ENCODE measurements around the gene AP2A2.

AP2A2 gene

GRCh38 chr11:1041936-1042608, 116.4 kb downstream of the AP2A2 start:
- TF ChIP-seq EGR1 (IDR thresholded peaks at IDR 0.05) = no peak
- no peak for TF ChIP-seq MAX (IDR thresholded peaks at IDR 0.05)
- TF ChIP-seq YY1 (IDR thresholded peaks at IDR 0.05; ENCODE audit: low read depth) = no peak
- no peak for TF ChIP-seq ZBTB7A (IDR thresholded peaks at IDR 0.05; ENCODE audit: low read depth)
- no peak for TF ChIP-seq USF1 (IDR thresholded peaks at IDR 0.05)
- TF ChIP-seq NFIC (IDR thresholded peaks at IDR 0.05) = no peak
- no peak for TF ChIP-seq CREB1 (IDR thresholded peaks at IDR 0.05; ENCODE audit: low read depth)
- TF ChIP-seq TAF1 (IDR thresholded peaks at IDR 0.05; ENCODE audit: low read depth) = no peak
- no peak for TF ChIP-seq TCF12 (IDR thresholded peaks at IDR 0.05; ENCODE audit: low read depth)
- no peak for TF ChIP-seq REST (IDR thresholded peaks at IDR 0.05; ENCODE audit: low read depth)

GRCh38 chr11:1042626-1043562, 117.2 kb downstream of the AP2A2 start:
- TF ChIP-seq TEAD4 (IDR thresholded peaks at IDR 0.05) (no peak), NFIC (IDR thresholded peaks at IDR 0.05) (no peak), CEBPB (IDR thresholded peaks at IDR 0.05) (no peak)

GRCh38 chr11:1043563-1044096, 118.0 kb downstream of the AP2A2 start:
- TF ChIP-seq ZBTB7A (IDR thresholded peaks at IDR 0.05; ENCODE audit: low read depth) = no peak
- 0 out of 2 replicates have a peak, but pooled peaks have one; percentile 18 for TF ChIP-seq MAX (IDR thresholded peaks at IDR 0.05)
- no peak for TF ChIP-seq REST (IDR thresholded peaks at IDR 0.05; ENCODE audit: low read depth)
- TF ChIP-seq CEBPB (IDR thresholded peaks at IDR 0.05) = no peak

- TF ChIP-seq EP300 (IDR thresholded peaks at IDR 0.05; ENCODE audit: borderline replicate concordance) = no peak
- no peak for TF ChIP-seq TAF1 (IDR thresholded peaks at IDR 0.05; ENCODE audit: low read depth)
- no peak for TF ChIP-seq EGR1 (IDR thresholded peaks at IDR 0.05)
- TF ChIP-seq TEAD4 (IDR thresholded peaks at IDR 0.05) = no peak
- TF ChIP-seq NFIC (IDR thresholded peaks at IDR 0.05) = no peak
- TF ChIP-seq TCF12 (IDR thresholded peaks at IDR 0.05; ENCODE audit: low read depth) = no peak
- no peak for TF ChIP-seq YY1 (IDR thresholded peaks at IDR 0.05; ENCODE audit: low read depth)
- TF ChIP-seq USF1 (IDR thresholded peaks at IDR 0.05) = no peak
- no peak for TF ChIP-seq FOXM1 (IDR thresholded peaks at IDR 0.05; ENCODE audit: borderline replicate concordance, low read depth)
- TF ChIP-seq REST (IDR thresholded peaks at IDR 0.05; ENCODE audit: low read depth) = no peak
- TF ChIP-seq CREB1 (IDR thresholded peaks at IDR 0.05; ENCODE audit: low read depth) = no peak
- no peak for TF ChIP-seq CEBPB (IDR thresholded peaks at IDR 0.05)
- no peak for TF ChIP-seq MAX (IDR thresholded peaks at IDR 0.05)
- TF ChIP-seq RAD21 (IDR thresholded peaks at IDR 0.05; ENCODE audit: low read depth) = no peak
- no peak for TF ChIP-seq ZBTB7A (IDR thresholded peaks at IDR 0.05; ENCODE audit: low read depth)
Measured at GRCh38 chr11:1044160-1044559, 118.5 kb downstream of the AP2A2 start.
